Neural crest cell (in vitro differentiated cells): ENCODE data around the gene SERTAD4. TPM values are rescaled to one million over a fixed set of nuclear protein-coding genes. Genes with fewer than 3 reads are reported as not detected.

ENCODE experiments used
- DNase-seq: peaks from one replicate; pipeline ENCODE4 v3.0.0; 2021; ENCODE audit warnings: low read depth, mixed read lengths, low spot score
- H3K27ac Mint-ChIP-seq: one replicate; pipeline ENCODE4 v1.8.0; 2021; ENCODE audit warnings: mild to moderate bottlenecking, mixed read lengths; ENCODE audit not compliant: unreplicated experiment
- H3K27me3 Mint-ChIP-seq: 2 replicates; pipeline ENCODE4 v1.8.0; 2021; ENCODE audit warnings: low read depth, mild to moderate bottlenecking, mixed read lengths
- H3K36me3 Mint-ChIP-seq: 2 replicates; pipeline ENCODE4 v1.8.0; 2021; ENCODE audit warnings: low read depth, mild to moderate bottlenecking, mixed read lengths
- H3K4me1 Mint-ChIP-seq: 2 replicates; pipeline ENCODE4 v1.8.0; 2021; ENCODE audit warnings: mixed read lengths
- H3K4me3 Mint-ChIP-seq: one replicate; pipeline ENCODE4 v1.8.0; 2021; ENCODE audit warnings: mild to moderate bottlenecking, mixed read lengths
- H3K9me3 Mint-ChIP-seq: 2 replicates; pipeline ENCODE4 v1.8.0; 2021; ENCODE audit warnings: mixed read lengths
- total RNA-seq: library from RNA; stranded (reverse); gene quantifications from 2 replicates; pipeline ENCODE4 v1.2.1, GENCODE V29; 2021
- TF ChIP-seq, protein P1 (sequence below): fragments of 200-600 bp; sonication (generic); conservative IDR thresholded peaks from 2 replicates; pipeline ENCODE4 v1.5.0; 2021; ENCODE audit warnings: antibody characterized with exemption, mild to moderate bottlenecking

SERTAD4 gene
- total RNA-seq, 1 donor from 2014 or later, result 1.5 TPM

DNA sequence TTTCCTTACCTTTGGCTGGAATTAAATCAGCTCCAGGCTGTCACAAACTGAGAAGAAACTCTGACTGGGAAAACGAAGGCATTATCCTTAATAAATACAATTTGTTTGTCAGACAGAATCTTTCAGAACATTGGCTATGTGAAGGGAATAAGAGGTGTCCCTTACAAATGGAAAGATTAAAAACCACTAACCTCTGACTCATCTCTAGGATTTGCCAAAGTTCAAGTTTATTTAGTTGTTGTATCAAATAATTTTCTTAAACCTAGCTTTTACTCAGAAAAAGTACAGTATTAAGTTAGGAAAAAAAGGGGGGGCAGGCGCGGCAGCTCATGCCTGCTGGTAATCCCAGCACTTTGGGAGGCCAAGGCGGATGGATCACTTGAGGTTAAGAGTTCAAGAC is 15.7 kb downstream of the SERTAD4 start:
- H3K27ac Mint-ChIP-seq, result no peak overlapping the region
- peaks cover 45% of the 10 kb centered on the region for H3K27me3 Mint-ChIP-seq
- no peak for DNase-seq
- peaks cover 19% of the 10 kb centered on the region for H3K4me1 Mint-ChIP-seq
- no peaks in the 10 kb centered on the region for H3K36me3 Mint-ChIP-seq
- no peak overlapping the region for H3K4me3 Mint-ChIP-seq
- no peaks in the 10 kb centered on the region for H3K9me3 Mint-ChIP-seq
- TF ChIP-seq, protein P1, sequence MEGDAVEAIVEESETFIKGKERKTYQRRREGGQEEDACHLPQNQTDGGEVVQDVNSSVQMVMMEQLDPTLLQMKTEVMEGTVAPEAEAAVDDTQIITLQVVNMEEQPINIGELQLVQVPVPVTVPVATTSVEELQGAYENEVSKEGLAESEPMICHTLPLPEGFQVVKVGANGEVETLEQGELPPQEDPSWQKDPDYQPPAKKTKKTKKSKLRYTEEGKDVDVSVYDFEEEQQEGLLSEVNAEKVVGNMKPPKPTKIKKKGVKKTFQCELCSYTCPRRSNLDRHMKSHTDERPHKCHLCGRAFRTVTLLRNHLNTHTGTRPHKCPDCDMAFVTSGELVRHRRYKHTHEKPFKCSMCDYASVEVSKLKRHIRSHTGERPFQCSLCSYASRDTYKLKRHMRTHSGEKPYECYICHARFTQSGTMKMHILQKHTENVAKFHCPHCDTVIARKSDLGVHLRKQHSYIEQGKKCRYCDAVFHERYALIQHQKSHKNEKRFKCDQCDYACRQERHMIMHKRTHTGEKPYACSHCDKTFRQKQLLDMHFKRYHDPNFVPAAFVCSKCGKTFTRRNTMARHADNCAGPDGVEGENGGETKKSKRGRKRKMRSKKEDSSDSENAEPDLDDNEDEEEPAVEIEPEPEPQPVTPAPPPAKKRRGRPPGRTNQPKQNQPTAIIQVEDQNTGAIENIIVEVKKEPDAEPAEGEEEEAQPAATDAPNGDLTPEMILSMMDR, result no peak

DNA sequence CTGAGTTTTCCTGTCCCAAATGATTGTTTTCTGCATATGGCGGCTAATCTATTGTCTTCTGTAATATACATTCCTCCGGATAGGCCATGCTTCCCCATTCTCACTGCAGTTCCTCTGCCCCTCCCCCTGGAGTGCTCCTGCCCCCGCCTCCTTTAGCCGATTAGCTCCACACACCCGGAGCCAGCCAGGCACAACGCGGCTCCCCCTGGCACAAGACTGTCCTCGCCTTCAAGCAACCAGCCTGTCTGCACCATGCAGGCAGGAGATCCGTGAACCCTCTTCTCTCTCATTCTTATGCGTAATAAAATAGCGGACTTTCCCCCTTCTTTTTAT is 18.0 kb downstream of the SERTAD4 start:
- Mint-ChIP-seq H3K27ac (peak overlapping the region; percentile 47), H3K4me1 (peaks cover 24% of the 10 kb centered on the region), H3K9me3 (no peaks in the 10 kb centered on the region), H3K36me3 (no peaks in the 10 kb centered on the region), H3K4me3 (peak overlapping the region; percentile 82), H3K27me3 (peaks cover 57% of the 10 kb centered on the region)
- DNase-seq, result peak; percentile 31
- TF ChIP-seq, protein P1, result no peak

DNA sequence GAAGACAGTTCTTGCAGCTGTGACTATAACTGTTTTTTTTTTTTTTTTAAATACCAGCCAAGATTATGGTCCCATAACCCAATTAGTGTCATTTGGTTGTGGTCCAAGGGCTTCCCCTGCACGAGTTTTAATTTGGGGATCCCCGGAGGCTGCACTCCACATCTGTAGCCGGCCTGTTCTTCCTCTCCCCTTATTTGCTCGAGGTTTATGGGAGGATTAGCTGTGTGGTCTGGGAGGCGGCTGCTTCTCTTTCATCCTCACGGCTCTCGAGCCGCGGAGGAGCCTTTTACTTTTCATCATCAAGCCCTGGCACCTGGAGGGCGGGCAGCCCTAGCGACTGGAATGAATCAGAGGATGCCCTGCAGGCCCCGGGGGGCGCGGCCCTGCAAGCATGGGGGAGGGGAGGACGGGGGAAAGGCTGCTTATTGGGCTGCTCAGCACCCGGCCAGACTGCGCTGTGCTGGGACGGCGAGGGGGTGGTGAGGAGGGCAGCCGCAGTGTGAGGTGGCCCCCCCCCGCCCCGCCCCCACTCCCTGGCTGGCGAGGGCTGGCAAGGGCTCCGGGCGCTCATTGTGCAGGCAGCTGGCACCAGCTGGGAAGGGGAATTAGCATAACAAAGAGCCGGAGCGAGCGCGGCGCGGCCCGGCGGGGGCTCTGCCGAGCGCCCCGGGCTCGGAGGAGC is 18.5 kb downstream of the SERTAD4 start:
- peak; percentile 50 for DNase-seq
- no peaks in the 10 kb centered on the region for H3K9me3 Mint-ChIP-seq
- H3K36me3 Mint-ChIP-seq, result no peaks in the 10 kb centered on the region
- peaks cover 24% of the 10 kb centered on the region for H3K4me1 Mint-ChIP-seq
- TF ChIP-seq, protein P1, result peak; percentile 9
- peak overlapping the region; percentile 82 for H3K4me3 Mint-ChIP-seq
- peak overlapping the region; percentile 62 for H3K27ac Mint-ChIP-seq
- peaks cover 61% of the 10 kb centered on the region for H3K27me3 Mint-ChIP-seq

DNA sequence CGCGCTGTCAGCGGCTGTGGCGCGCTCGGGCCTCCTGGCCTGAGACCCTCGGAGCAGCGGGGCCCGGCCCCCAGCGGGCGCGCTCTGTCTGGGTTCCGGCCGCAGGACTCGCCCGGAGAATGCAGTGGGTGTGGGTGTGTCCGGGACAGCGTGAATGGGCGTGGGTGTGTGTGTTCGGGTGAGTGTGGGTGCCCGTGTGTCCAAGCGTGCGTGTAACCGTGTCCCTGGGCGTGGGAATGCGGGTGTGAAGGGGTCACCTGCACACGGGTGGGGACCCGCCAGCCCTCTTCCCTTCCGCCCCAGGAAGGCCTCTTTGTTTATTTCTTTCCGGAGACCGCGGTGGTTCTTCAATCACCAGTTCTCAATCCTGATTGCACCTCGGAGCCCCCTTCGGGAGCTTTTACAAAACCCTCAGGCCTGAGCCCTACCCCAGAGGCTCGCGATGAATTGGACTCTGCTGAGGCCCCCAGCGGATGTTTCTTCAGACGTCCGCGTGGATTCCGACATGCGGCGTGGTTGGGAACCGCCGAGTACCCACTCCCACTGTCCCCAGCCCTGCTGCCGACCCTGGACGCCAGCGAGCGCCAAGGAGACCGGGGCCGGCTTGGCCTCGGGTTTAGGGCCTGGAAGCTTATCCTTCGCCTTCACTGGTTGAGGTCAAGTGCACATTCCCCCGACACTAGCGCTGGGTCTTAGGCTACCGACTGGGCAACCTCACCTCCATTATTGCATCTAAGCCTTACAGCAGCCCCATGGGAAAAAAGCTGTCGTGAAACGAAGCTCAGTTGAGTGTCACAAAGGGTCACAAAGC is 19.3 kb downstream of the SERTAD4 start:
- Mint-ChIP-seq H3K4me1 (peaks cover 24% of the 10 kb centered on the region), H3K36me3 (no peaks in the 10 kb centered on the region), H3K9me3 (no peaks in the 10 kb centered on the region), H3K27me3 (peaks cover 55% of the 10 kb centered on the region), H3K27ac (peak overlapping the region; percentile 71), H3K4me3 (peak overlapping the region; percentile 93)
- peak; percentile 15 for DNase-seq
- TF ChIP-seq, protein P1, result no peak

DNA sequence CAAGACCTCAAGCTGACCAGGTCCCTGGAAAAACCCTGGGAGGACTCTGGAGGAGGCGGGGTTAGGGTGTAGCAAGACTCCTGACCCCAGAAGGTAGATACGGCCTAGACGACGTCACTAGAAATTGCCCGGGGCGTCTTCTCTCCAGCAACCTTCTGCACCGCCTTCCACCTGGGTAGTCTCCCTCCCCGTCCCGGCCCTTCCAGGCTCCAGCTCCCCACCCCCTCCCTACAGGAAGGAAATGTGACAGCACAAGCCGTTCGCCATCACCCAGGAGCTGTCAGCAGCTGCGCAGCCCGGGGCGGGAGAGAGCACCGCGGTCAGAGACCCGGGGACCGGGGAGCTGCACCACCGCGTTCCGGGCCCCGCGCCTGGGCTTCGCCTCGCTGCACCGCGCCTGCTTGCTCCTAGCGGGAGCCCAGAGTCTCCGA is 20.0 kb downstream of the SERTAD4 start:
- H3K36me3 Mint-ChIP-seq, result no peaks in the 10 kb centered on the region

More for the DNA sequence above, 20.0 kb downstream of the SERTAD4 start:
- peak; percentile 17 for DNase-seq
- TF ChIP-seq, protein P1, result no peak
- Mint-ChIP-seq H3K4me3 (peak overlapping the region; percentile 93), H3K27ac (no peak overlapping the region), H3K9me3 (no peaks in the 10 kb centered on the region), H3K4me1 (peaks cover 24% of the 10 kb centered on the region), H3K27me3 (peaks cover 50% of the 10 kb centered on the region)
